ENCODE measurements around the gene BCL7C.

The BCL7C gene

DNA sequence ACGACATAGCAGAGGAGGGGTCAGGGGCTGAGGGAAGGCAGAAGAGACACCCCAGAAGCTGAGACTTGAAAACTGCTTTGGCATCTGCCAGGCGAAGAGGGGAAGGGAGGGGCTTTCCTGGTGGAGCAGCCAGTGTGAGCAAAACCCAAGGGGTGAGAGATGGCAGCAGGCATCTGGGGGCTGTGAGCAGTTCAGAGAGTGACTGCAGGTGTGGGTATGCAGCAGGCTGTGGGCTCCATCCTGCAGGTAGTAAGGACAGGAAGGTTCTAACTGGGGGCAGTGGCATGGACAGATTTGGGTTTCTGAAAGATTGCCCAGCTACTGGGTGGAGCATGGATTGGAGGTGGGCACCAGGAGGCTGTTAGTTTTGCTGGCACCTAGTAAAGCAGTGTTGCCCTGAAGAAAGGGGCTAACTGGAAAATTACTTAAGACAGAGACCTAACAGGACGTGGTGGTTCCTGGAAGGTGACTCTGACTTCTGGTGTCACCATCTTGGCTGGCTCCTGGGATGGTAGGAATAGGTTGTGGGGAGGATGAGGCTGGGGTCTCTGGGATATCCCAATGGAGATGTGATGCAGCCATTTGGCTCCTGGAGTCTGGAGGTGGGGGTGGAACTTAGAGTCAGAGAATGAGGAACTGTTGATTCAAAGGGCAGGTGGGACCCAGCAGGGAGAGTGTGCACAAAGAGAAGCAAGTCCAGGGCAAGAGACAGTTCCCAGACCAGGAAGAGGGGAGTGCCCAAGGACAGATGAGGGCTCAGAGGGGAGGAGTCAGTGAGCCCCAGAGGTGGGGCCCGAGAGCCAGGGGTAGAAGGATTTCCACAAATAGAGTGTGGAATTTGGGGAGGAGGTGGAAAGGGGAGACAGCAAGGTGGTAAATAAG, 11.2 kb downstream of the BCL7C start:
- Histone ChIP-seq H3K4me2 (ENCODE audit: low read depth, low read length, poor library complexity, severe bottlenecking) (no peak overlapping the region), H3K36me3 (ENCODE audit: insufficient read depth, low read length) (no peaks in the 10 kb centered on the region), H3F3A (ENCODE audit: low read depth) (no peaks in the 10 kb centered on the region; the same call in 1 of the 2 replicates)

DNA sequence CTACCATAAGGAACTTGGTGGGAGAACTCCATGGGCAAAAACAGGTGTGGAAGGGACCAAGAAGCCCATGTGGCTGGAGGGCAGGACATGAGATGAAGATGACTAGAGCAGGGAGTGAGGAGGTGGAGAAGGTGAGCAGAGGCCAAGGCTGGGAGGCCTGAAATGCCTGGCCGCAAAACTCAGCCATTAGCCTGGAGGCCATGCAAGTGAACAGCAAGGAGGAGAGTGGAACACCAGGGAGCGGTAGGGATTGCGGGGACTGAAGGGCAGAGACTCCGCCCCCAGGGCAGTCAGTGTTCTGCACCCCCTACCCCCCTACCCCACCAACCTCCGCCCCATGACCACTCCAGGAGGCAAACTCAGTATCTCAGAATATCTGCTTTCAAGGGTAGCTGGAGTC, 17.0 kb downstream of the BCL7C start:
- Histone ChIP-seq H3K9me2 (replicated peaks; ENCODE audit: low read depth, low read length) (no peaks in the 10 kb centered on the region), H3K4me3 (ENCODE audit: low read length, poor library complexity, severe bottlenecking) (peak overlapping the region; percentile 89), H3F3A (ENCODE audit: low read depth) (no peaks in the 10 kb centered on the region; the same call in 1 of the 2 replicates), H2AFZ (ENCODE audit: low read length) (no peak overlapping the region), H3K9ac (ENCODE audit: low read depth, low read length, poor library complexity, severe bottlenecking) (peak overlapping the region; percentile 97), H3K79me2 (ENCODE audit: insufficient read depth, low read length) (peaks cover 45% of the 10 kb centered on the region), H3K27me3 (ENCODE audit: insufficient read depth, low read length, poor library complexity, severe bottlenecking) (no peaks in the 10 kb centered on the region), H3K9me3 (ENCODE audit: insufficient read depth, low read depth, low read length) (no peaks in the 10 kb centered on the region), H3K4me2 (ENCODE audit: low read depth, low read length, poor library complexity, severe bottlenecking) (peak overlapping the region; percentile 97), H4K20me1 (ENCODE audit: insufficient read depth, low read length, poor library complexity, severe bottlenecking) (no peaks in the 10 kb centered on the region), H3K4me1 (ENCODE audit: insufficient read depth, low read length, poor library complexity, severe bottlenecking) (peaks cover 12% of the 10 kb centered on the region), H3K36me3 (ENCODE audit: insufficient read depth, low read length) (no peaks in the 10 kb centered on the region)
- no peak for TF ChIP-seq CTCF (conservative IDR thresholded peaks at IDR 0.05; ENCODE audit: low read length)
- no peak for TF ChIP-seq EZH2phosphoT487 (IDR thresholded peaks at IDR 0.05; ENCODE audit: borderline replicate concordance)

More for the DNA sequence above, 11.2 kb downstream of the BCL7C start:
- no peaks in the 10 kb centered on the region for H3K9me3 ChIP-seq (ENCODE audit: insufficient read depth, low read depth, low read length)
- H2AFZ ChIP-seq (ENCODE audit: low read length), result no peak overlapping the region
- no peaks in the 10 kb centered on the region for H4K20me1 ChIP-seq (ENCODE audit: insufficient read depth, low read length, poor library complexity, severe bottlenecking)
- H3K27me3 ChIP-seq (ENCODE audit: insufficient read depth, low read length, poor library complexity, severe bottlenecking), result no peaks in the 10 kb centered on the region
- peaks cover 12% of the 10 kb centered on the region for H3K79me2 ChIP-seq (ENCODE audit: insufficient read depth, low read length)
- H3K9me2 ChIP-seq (replicated peaks; ENCODE audit: low read depth, low read length), result no peaks in the 10 kb centered on the region
- TF ChIP-seq CTCF (conservative IDR thresholded peaks at IDR 0.05; ENCODE audit: low read length), result no peak
- no peak for TF ChIP-seq EZH2phosphoT487 (IDR thresholded peaks at IDR 0.05; ENCODE audit: borderline replicate concordance)
- no peaks in the 10 kb centered on the region for H3K4me1 ChIP-seq (ENCODE audit: insufficient read depth, low read length, poor library complexity, severe bottlenecking)
- no peak overlapping the region for H3K9ac ChIP-seq (ENCODE audit: low read depth, low read length, poor library complexity, severe bottlenecking)
- no peak overlapping the region for H3K4me3 ChIP-seq (ENCODE audit: low read length, poor library complexity, severe bottlenecking)

GRCh38 chr16:30875871-30876801, 17.7 kb downstream of the BCL7C start:
- no peak for TF ChIP-seq CTCF (conservative IDR thresholded peaks at IDR 0.05; ENCODE audit: low read length)
- no peak for TF ChIP-seq EZH2phosphoT487 (IDR thresholded peaks at IDR 0.05; ENCODE audit: borderline replicate concordance)
- peaks cover 12% of the 10 kb centered on the region for H3K4me1 ChIP-seq (ENCODE audit: insufficient read depth, low read length, poor library complexity, severe bottlenecking)
- H3K9ac ChIP-seq (ENCODE audit: low read depth, low read length, poor library complexity, severe bottlenecking), result peak overlapping the region; percentile 97
- peaks cover 45% of the 10 kb centered on the region for H3K79me2 ChIP-seq (ENCODE audit: insufficient read depth, low read length)
- H3K4me2 ChIP-seq (ENCODE audit: low read depth, low read length, poor library complexity, severe bottlenecking), result peak overlapping the region; percentile 97
- no peaks in the 10 kb centered on the region; the same call in none of the 2 replicates for H3F3A ChIP-seq (ENCODE audit: low read depth)
- H3K4me3 ChIP-seq (ENCODE audit: low read length, poor library complexity, severe bottlenecking), result peak overlapping the region; percentile 89
- peak overlapping the region; percentile 75 for H2AFZ ChIP-seq (ENCODE audit: low read length)
- no peaks in the 10 kb centered on the region for H3K9me2 ChIP-seq (replicated peaks; ENCODE audit: low read depth, low read length)
- no peaks in the 10 kb centered on the region for H3K27me3 ChIP-seq (ENCODE audit: insufficient read depth, low read length, poor library complexity, severe bottlenecking)
- no peaks in the 10 kb centered on the region for H4K20me1 ChIP-seq (ENCODE audit: insufficient read depth, low read length, poor library complexity, severe bottlenecking)
- H3K9me3 ChIP-seq (ENCODE audit: insufficient read depth, low read depth, low read length), result no peaks in the 10 kb centered on the region
- no peaks in the 10 kb centered on the region for H3K36me3 ChIP-seq (ENCODE audit: insufficient read depth, low read length)

Measured in Loucy (cell line).